WTC11 (cell line): ENCODE results near the gene ASIC2. TPM values are rescaled to one million over a fixed set of nuclear protein-coding genes. Genes with fewer than 3 reads are reported as not detected.

Experiments used
- ATAC-seq: fragments of 200-7000 bp; cut with Tn5 transposase; 2 replicates; pipeline ENCODE4 v1.10.0; 2021; ENCODE audit warnings: mild to moderate bottlenecking, moderate library complexity
- CTCF ChIA-PET: fragments of 300-600 bp; sonication (Branson Sonifier 250); formaldehyde crosslinking; loops from one replicate; lab custom pipeline; 2021; ENCODE audit warnings: antibody characterized with exemption; lab: Charles Lee
- POLR2A ChIA-PET: fragments of 350-600 bp; sonication (Branson Sonifier 250); formaldehyde crosslinking; loops from one replicate; lab custom pipeline; 2021; ENCODE audit warnings: antibody characterized with exemption; lab: Charles Lee
- DNase-seq: peaks from one replicate; pipeline ENCODE4 v3.0.0; 2021; ENCODE audit warnings: low spot score
- H3K27ac Mint-ChIP-seq: 2 replicates; pipeline ENCODE4 v1.8.0; 2021; ENCODE audit warnings: mixed read lengths
- H3K27me3 Mint-ChIP-seq: 2 replicates; pipeline ENCODE4 v1.8.0; 2021; ENCODE audit warnings: low read depth, mild to moderate bottlenecking, moderate library complexity, mixed read lengths
- H3K36me3 Mint-ChIP-seq: 2 replicates; pipeline ENCODE4 v1.8.0; 2021; ENCODE audit warnings: mixed read lengths
- H3K4me1 Mint-ChIP-seq: 2 replicates; pipeline ENCODE4 v1.8.0; 2022; ENCODE audit warnings: mixed read lengths
- H3K4me3 Mint-ChIP-seq: 2 replicates; pipeline ENCODE4 v1.8.0; 2021; ENCODE audit warnings: mild to moderate bottlenecking, moderate library complexity, mixed read lengths
- H3K9me3 Mint-ChIP-seq: 2 replicates; pipeline ENCODE4 v1.8.0; 2021; ENCODE audit warnings: mixed read lengths
- ATF1 ChIP-seq: sonication (generic); formaldehyde crosslinking; IDR thresholded peaks from 2 replicates; pipeline ENCODE4 v1.8.1; 2023; ENCODE audit warnings: mild to moderate bottlenecking, moderate library complexity, missing genetic modification reagents
- CBFB ChIP-seq: sonication (generic); formaldehyde crosslinking; IDR thresholded peaks from 2 replicates; pipeline ENCODE4 v1.8.1; 2022; ENCODE audit warnings: mild to moderate bottlenecking, low read depth, missing genetic modification reagents
- CREM ChIP-seq: sonication (generic); formaldehyde crosslinking; IDR thresholded peaks from 2 replicates; pipeline ENCODE4 v1.8.1; 2022; ENCODE audit warnings: mild to moderate bottlenecking, missing genetic modification reagents, moderate library complexity
- E2F5 ChIP-seq: sonication (generic); formaldehyde crosslinking; IDR thresholded peaks from 2 replicates; pipeline ENCODE4 v1.8.1; 2022; ENCODE audit warnings: mild to moderate bottlenecking, moderate library complexity, missing genetic modification reagents
- ESRRA ChIP-seq: sonication (generic); formaldehyde crosslinking; IDR thresholded peaks from 2 replicates; pipeline ENCODE4 v1.8.1; 2022; ENCODE audit warnings: mild to moderate bottlenecking, missing genetic modification reagents, borderline replicate concordance
- FOXP1 ChIP-seq: sonication (generic); formaldehyde crosslinking; IDR thresholded peaks from 2 replicates; pipeline ENCODE4 v1.8.0; 2022; ENCODE audit warnings: missing genetic modification reagents, mild to moderate bottlenecking, moderate library complexity, borderline replicate concordance
- JUN ChIP-seq: sonication (generic); formaldehyde crosslinking; IDR thresholded peaks from 2 replicates; pipeline ENCODE4 v1.8.0; 2023; ENCODE audit warnings: mild to moderate bottlenecking, missing genetic modification reagents
- KAT7 ChIP-seq: sonication (generic); formaldehyde crosslinking; IDR thresholded peaks from 2 replicates; pipeline ENCODE4 v1.8.1; 2023; ENCODE audit warnings: missing genetic modification reagents, mild to moderate bottlenecking, borderline replicate concordance
- NFATC4 ChIP-seq: fragments of 250-450 bp; sonication (Bioruptor Pico); IDR thresholded peaks from 2 replicates; pipeline ENCODE4 v1.9.0; 2021; ENCODE audit warnings: mild to moderate bottlenecking
- NR3C1 ChIP-seq: sonication (generic); formaldehyde crosslinking; conservative IDR thresholded peaks from 2 replicates; pipeline ENCODE4 v1.8.1; 2023; ENCODE audit warnings: low read depth, mild to moderate bottlenecking, missing genetic modification reagents
- PRRX2 ChIP-seq: fragments of 250-450 bp; sonication (Bioruptor Pico); IDR thresholded peaks from 2 replicates; pipeline ENCODE4 v1.8.0; 2021; ENCODE audit warnings: mild to moderate bottlenecking
- RORB ChIP-seq: fragments of 250-450 bp; sonication (Bioruptor Pico); IDR thresholded peaks from 2 replicates; pipeline ENCODE4 v1.9.0; 2021; ENCODE audit warnings: mild to moderate bottlenecking
- SMAD3 ChIP-seq: sonication (generic); formaldehyde crosslinking; IDR thresholded peaks from 2 replicates; pipeline ENCODE4 v1.8.0; 2022; ENCODE audit warnings: missing genetic modification reagents, mild to moderate bottlenecking, borderline replicate concordance
- SMAD4 ChIP-seq: sonication (generic); formaldehyde crosslinking; IDR thresholded peaks from 2 replicates; pipeline ENCODE4 v1.8.0; 2022; ENCODE audit warnings: mild to moderate bottlenecking, missing genetic modification reagents
- TEAD4 ChIP-seq: sonication (generic); formaldehyde crosslinking; IDR thresholded peaks from 2 replicates; pipeline ENCODE4 v1.8.0; 2022; ENCODE audit warnings: mild to moderate bottlenecking, missing genetic modification reagents
- ZBTB43 ChIP-seq: sonication (generic); formaldehyde crosslinking; IDR thresholded peaks from 2 replicates; pipeline ENCODE4 v1.8.1; 2023; ENCODE audit warnings: mild to moderate bottlenecking, missing genetic modification reagents
- ZNF219 ChIP-seq: sonication (generic); formaldehyde crosslinking; IDR thresholded peaks from 2 replicates; pipeline ENCODE4 v1.8.0; 2023; ENCODE audit warnings: missing genetic modification reagents, mild to moderate bottlenecking, borderline replicate concordance
- ZNF232 ChIP-seq: sonication (generic); formaldehyde crosslinking; IDR thresholded peaks from 2 replicates; pipeline ENCODE4 v1.8.0; 2022; ENCODE audit warnings: mild to moderate bottlenecking, missing genetic modification reagents
- ZNF396 ChIP-seq: fragments of 250-450 bp; sonication (Bioruptor Pico); IDR thresholded peaks from 2 replicates; pipeline ENCODE4 v1.8.0; 2021; ENCODE audit warnings: mild to moderate bottlenecking, moderate library complexity, borderline replicate concordance
- total RNA-seq: library from RNA; stranded (reverse); gene quantifications from 3 replicates; pipeline ENCODE4 v1.2.3, GENCODE V29; 2021
- TF ChIP-seq, protein P1 (sequence below): sonication (generic); formaldehyde crosslinking; IDR thresholded peaks from 2 replicates; pipeline ENCODE4 v1.8.1; 2023; ENCODE audit warnings: mild to moderate bottlenecking, missing genetic modification reagents, borderline replicate concordance
- TF ChIP-seq, protein P2 (sequence below): fragments of 200-600 bp; IDR thresholded peaks from 2 replicates; pipeline ENCODE4 v1.8.0; 2022; ENCODE audit warnings: antibody characterized with exemption
- TF ChIP-seq, protein P3 (sequence below): sonication (generic); formaldehyde crosslinking; IDR thresholded peaks from 2 replicates; pipeline ENCODE4 v1.8.1; 2023; ENCODE audit warnings: mild to moderate bottlenecking, missing genetic modification reagents, moderate library complexity

Gene ASIC2
- total RNA-seq, 1 experiment from 2014 or later = 2.7 TPM

DNA sequence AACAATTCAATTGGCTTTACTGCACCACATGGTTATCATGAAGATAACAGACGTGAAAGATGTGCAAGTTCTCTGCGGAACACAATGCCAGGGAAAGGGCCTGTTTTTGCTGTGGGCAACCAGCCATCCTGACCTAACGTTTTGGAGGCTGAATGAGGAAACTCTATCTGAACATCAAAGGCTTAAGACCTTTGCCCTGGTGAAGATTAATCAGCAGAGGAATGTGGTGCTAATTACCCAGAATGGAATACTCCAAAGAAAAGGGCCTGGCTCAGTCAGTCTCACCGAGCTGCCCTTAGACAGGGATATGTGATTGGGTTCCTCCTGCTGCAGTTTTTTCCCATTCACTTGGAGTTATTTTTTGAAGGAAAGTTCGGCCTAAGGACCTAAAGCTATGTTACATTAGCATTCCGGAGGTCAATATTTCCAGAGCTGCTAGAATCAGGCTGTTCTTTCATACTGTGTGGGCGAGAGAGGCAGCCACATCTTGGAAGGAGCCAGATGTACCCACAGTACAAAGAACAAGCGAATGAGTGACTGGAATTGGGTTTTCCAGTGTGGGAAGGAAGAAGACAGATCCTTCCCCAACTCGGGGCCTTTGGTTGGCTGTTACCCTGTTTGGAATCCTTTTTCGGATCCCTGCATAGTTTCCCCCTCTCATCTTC, 15.5 kb downstream of the ASIC2 start:
- TF ChIP-seq NFATC4 (CRISPR knock-in tag) (no peak), CBFB (CRISPR knock-in tag) (no peak), NR3C1 (no peak), ZNF232 (CRISPR knock-in tag) (no peak), SMAD3 (CRISPR knock-in tag) (no peak), FOXP1 (no peak), PRRX2 (CRISPR knock-in tag) (no peak), ATF1 (CRISPR knock-in tag) (no peak), ESRRA (CRISPR knock-in tag) (no peak), ZNF396 (CRISPR knock-in tag) (no peak), JUN (CRISPR knock-in tag) (no peak), CREM (no peak)
- TF ChIP-seq, protein P1, sequence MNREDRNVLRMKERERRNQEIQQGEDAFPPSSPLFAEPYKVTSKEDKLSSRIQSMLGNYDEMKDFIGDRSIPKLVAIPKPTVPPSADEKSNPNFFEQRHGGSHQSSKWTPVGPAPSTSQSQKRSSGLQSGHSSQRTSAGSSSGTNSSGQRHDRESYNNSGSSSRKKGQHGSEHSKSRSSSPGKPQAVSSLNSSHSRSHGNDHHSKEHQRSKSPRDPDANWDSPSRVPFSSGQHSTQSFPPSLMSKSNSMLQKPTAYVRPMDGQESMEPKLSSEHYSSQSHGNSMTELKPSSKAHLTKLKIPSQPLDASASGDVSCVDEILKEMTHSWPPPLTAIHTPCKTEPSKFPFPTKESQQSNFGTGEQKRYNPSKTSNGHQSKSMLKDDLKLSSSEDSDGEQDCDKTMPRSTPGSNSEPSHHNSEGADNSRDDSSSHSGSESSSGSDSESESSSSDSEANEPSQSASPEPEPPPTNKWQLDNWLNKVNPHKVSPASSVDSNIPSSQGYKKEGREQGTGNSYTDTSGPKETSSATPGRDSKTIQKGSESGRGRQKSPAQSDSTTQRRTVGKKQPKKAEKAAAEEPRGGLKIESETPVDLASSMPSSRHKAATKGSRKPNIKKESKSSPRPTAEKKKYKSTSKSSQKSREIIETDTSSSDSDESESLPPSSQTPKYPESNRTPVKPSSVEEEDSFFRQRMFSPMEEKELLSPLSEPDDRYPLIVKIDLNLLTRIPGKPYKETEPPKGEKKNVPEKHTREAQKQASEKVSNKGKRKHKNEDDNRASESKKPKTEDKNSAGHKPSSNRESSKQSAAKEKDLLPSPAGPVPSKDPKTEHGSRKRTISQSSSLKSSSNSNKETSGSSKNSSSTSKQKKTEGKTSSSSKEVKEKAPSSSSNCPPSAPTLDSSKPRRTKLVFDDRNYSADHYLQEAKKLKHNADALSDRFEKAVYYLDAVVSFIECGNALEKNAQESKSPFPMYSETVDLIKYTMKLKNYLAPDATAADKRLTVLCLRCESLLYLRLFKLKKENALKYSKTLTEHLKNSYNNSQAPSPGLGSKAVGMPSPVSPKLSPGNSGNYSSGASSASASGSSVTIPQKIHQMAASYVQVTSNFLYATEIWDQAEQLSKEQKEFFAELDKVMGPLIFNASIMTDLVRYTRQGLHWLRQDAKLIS (CRISPR knock-in tag) = no peak
- TF ChIP-seq, protein P2, sequence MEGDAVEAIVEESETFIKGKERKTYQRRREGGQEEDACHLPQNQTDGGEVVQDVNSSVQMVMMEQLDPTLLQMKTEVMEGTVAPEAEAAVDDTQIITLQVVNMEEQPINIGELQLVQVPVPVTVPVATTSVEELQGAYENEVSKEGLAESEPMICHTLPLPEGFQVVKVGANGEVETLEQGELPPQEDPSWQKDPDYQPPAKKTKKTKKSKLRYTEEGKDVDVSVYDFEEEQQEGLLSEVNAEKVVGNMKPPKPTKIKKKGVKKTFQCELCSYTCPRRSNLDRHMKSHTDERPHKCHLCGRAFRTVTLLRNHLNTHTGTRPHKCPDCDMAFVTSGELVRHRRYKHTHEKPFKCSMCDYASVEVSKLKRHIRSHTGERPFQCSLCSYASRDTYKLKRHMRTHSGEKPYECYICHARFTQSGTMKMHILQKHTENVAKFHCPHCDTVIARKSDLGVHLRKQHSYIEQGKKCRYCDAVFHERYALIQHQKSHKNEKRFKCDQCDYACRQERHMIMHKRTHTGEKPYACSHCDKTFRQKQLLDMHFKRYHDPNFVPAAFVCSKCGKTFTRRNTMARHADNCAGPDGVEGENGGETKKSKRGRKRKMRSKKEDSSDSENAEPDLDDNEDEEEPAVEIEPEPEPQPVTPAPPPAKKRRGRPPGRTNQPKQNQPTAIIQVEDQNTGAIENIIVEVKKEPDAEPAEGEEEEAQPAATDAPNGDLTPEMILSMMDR = no peak
- POLR2A ChIA-PET = no interaction called here
- CTCF ChIA-PET = no interaction called here
- H3K27ac Mint-ChIP-seq = no peak overlapping the region
- ATAC-seq (no peak), DNase-seq (no peak)
- H3K36me3 Mint-ChIP-seq = no peaks in the 10 kb centered on the region
- no peaks in the 10 kb centered on the region for H3K4me1 Mint-ChIP-seq
- H3K27me3 Mint-ChIP-seq = no peaks in the 10 kb centered on the region
- H3K4me3 Mint-ChIP-seq = no peak overlapping the region
- H3K9me3 Mint-ChIP-seq = no peaks in the 10 kb centered on the region

- no peaks in the 10 kb centered on the region for H3K9me3 Mint-ChIP-seq
- no peak overlapping the region for H3K4me3 Mint-ChIP-seq
- ChIA-PET CTCF (interaction anchor here (0.9 to 1.0 kb wide), 2 partner anchors 19 to 160 kb away, joined by 3 read pairs; partner anchors contain the start of gene ASIC2), POLR2A (no interaction called here)
- H3K27me3 Mint-ChIP-seq = no peaks in the 10 kb centered on the region
- DNase-seq = no peak
- H3K4me1 Mint-ChIP-seq = no peaks in the 10 kb centered on the region
- H3K27ac Mint-ChIP-seq = no peak overlapping the region
- TF ChIP-seq E2F5 (CRISPR knock-in tag) = no peak
- TF ChIP-seq ZNF396 (CRISPR knock-in tag) = no peak
- no peak for TF ChIP-seq ZNF219 (CRISPR knock-in tag)
- TF ChIP-seq KAT7 = no peak
- TF ChIP-seq TEAD4 (CRISPR knock-in tag) = no peak
- no peak for TF ChIP-seq ATF1 (CRISPR knock-in tag)
- no peak for TF ChIP-seq ZBTB43 (CRISPR knock-in tag)
- no peak for TF ChIP-seq RORB (CRISPR knock-in tag)
- no peak for TF ChIP-seq SMAD4 (CRISPR knock-in tag)
- TF ChIP-seq, protein P3, sequence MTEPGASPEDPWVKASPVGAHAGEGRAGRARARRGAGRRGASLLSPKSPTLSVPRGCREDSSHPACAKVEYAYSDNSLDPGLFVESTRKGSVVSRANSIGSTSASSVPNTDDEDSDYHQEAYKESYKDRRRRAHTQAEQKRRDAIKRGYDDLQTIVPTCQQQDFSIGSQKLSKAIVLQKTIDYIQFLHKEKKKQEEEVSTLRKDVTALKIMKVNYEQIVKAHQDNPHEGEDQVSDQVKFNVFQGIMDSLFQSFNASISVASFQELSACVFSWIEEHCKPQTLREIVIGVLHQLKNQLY = no peak
- ATAC-seq = no peak
- no peaks in the 10 kb centered on the region for H3K36me3 Mint-ChIP-seq
These were observed 19.2 kb downstream of the ASIC2 start for GRCh38 chr17:33273743-33274410.
